CD4-positive, alpha-beta T cell treated with Interleukin-6 for 4 hours (primary cell): ENCODE results near the gene ANKMY1.
"Not testable (repeated sequence)": the region's sequence is repeated elsewhere in the genome, so short reads cannot be mapped to it uniquely, and the experiment has no call there.

Source experiments
- DNase-seq: peaks from one replicate; pipeline ENCODE4 v3.0.0-alpha.2; 2020; ENCODE audit warnings: mixed read lengths

The ANKMY1 gene

GRCh38 chr2:240566203-240567136, 8.7 kb upstream of the ANKMY1 start:
- peak; percentile 98 for DNase-seq

GRCh38 chr2:240565333-240566202, 7.8 kb upstream of the ANKMY1 start:
- peak; percentile 94 for DNase-seq

- DNase-seq: peak; percentile 30
Observed at GRCh38 chr2:240564561-240565332, 7.0 kb upstream of the ANKMY1 start.

GRCh38 chr2:240563951-240564560, 6.3 kb upstream of the ANKMY1 start:
- DNase-seq: no peak

GRCh38 chr2:240563231-240563630, 5.4 kb upstream of the ANKMY1 start:
- DNase-seq: not testable (repeated sequence)

GRCh38 chr2:240561325-240561971, 3.7 kb upstream of the ANKMY1 start:
- DNase-seq: peak; percentile 50

GRCh38 chr2:240560480-240561324, 2.9 kb upstream of the ANKMY1 start:
- DNase-seq: peak; percentile 100

GRCh38 chr2:240560084-240560479, 2.3 kb upstream of the ANKMY1 start, which contains the start of gene DUSP28:
TSS of gene DUSP28 (plus strand) at chr2:240560357. CDS start at chr2:240560685, 328 bp downstream.
- DNase-seq: peak; percentile 92

GRCh38 chr2:240559286-240559685, 1.5 kb upstream of the ANKMY1 start:
- no peak for DNase-seq

GRCh38 chr2:240558236-240558761, 511 bp upstream of the ANKMY1 start:
- no peak for DNase-seq

- DNase-seq: no peak
Observed at GRCh38 chr2:240557101-240557751, 562 bp downstream of the ANKMY1 start.

- peak; percentile 81 for DNase-seq
Observed at GRCh38 chr2:240556553-240557100, 1.2 kb downstream of the ANKMY1 start.

GRCh38 chr2:240555541-240556250, 2.1 kb downstream of the ANKMY1 start:
- no peak for DNase-seq

GRCh38 chr2:240554767-240555493, 2.9 kb downstream of the ANKMY1 start:
- no peak for DNase-seq

- no peak for DNase-seq
Observed at GRCh38 chr2:240553956-240554480, 3.8 kb downstream of the ANKMY1 start.

- no peak for DNase-seq
Observed at GRCh38 chr2:240551811-240552210, 6.0 kb downstream of the ANKMY1 start.

GRCh38 chr2:240551288-240551687, 6.5 kb downstream of the ANKMY1 start:
- DNase-seq: no peak

- DNase-seq: no peak
Observed at GRCh38 chr2:240539906-240540305, 17.9 kb downstream of the ANKMY1 start.
